ENCODE measurements around the gene CAMK1D. TPM values are rescaled to one million over a fixed set of nuclear protein-coding genes. Genes with fewer than 3 reads are reported as not detected.

Gene CAMK1D
- polyA plus RNA-seq, 1 of the 3 experiments (the other 2 are of a cell fraction) = 4.1 TPM

DNA sequence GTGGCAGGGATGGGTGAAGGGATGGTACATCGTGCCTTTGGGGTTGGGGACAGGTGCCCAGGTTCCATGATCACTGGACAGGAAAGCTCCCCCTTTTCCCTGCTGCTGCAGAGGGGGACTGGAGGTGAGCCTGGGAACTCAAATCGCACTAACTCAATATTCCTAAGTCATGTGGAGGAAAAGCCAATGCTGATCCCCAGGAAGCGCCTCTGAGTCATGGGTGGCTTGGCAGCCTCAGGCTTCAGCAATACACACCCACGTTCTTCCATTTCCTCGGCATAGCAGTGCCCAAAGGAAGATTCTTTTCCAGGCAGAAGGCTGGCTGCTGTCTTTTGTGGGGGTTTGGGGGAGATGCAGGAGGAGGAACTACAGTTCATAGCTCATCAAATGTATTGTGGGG lies 486.4 kb downstream of the CAMK1D start:
- H2AFZ ChIP-seq (ENCODE audit: low read depth) = peak overlapping the region; percentile 68; the same call in 1 of the 2 replicates
- no peaks in the 10 kb centered on the region for H3F3A ChIP-seq (replicated peaks; ENCODE audit: insufficient read depth)
- 0 out of 2 replicates have a peak overlapping the region, but pooled peaks have one; percentile 44 for H3K4me2 ChIP-seq
- no peaks in the 10 kb centered on the region for H3K79me2 ChIP-seq (ENCODE audit: insufficient read depth)
- ChIA-PET POLR2A (no interaction called here), CTCF (interaction anchor here (2.2 kb wide), 1 partner anchor 53 kb away, joined by 5 read pairs; no protein-coding TSS in a partner anchor)
- no peak for DNase-seq
- WGBS (ENCODE audit: low lambda C conversion rate) = 50% methylated on average over 2 of the region's 5 CpGs
- H3K27ac ChIP-seq (ENCODE audit: low read depth in 2 of 2, low read length in 1 of 2) = no peak overlapping the region
- no peak overlapping the region for H3K4me3 ChIP-seq (ENCODE audit: low read depth in 2 of 2, low read length in 1 of 2)
- peaks cover 0 to 15% of the 10 kb centered on the region in 2 experiments; a peak in 2 of 4 replicates for H3K4me1 ChIP-seq (ENCODE audit: control insufficient read depth in 1 of 2, insufficient read depth in 2 of 2, low read depth in 1 of 2, low read length in 1 of 2)
- TF ChIP-seq, protein P1, sequence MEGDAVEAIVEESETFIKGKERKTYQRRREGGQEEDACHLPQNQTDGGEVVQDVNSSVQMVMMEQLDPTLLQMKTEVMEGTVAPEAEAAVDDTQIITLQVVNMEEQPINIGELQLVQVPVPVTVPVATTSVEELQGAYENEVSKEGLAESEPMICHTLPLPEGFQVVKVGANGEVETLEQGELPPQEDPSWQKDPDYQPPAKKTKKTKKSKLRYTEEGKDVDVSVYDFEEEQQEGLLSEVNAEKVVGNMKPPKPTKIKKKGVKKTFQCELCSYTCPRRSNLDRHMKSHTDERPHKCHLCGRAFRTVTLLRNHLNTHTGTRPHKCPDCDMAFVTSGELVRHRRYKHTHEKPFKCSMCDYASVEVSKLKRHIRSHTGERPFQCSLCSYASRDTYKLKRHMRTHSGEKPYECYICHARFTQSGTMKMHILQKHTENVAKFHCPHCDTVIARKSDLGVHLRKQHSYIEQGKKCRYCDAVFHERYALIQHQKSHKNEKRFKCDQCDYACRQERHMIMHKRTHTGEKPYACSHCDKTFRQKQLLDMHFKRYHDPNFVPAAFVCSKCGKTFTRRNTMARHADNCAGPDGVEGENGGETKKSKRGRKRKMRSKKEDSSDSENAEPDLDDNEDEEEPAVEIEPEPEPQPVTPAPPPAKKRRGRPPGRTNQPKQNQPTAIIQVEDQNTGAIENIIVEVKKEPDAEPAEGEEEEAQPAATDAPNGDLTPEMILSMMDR (IDR thresholded peaks at IDR 0.05) = no peak
- TF ChIP-seq IRF3 (IDR thresholded peaks at IDR 0.05; ENCODE audit: low read depth, low read length) (no peak), USF1 (IDR thresholded peaks at IDR 0.05; ENCODE audit: borderline replicate concordance, low read depth) (0 out of 2 replicates have a peak, but pooled peaks have one; percentile 10), MAX (IDR thresholded peaks at IDR 0.05; ENCODE audit: low read depth) (0 out of 2 replicates have a peak, but pooled peaks have one; percentile 45), JUND (IDR thresholded peaks at IDR 0.05) (peak; percentile 32; the same call in 1 of the 2 replicates), FOSL2 (IDR thresholded peaks at IDR 0.05; ENCODE audit: borderline replicate concordance, low read depth) (peak; percentile 70; the same call in 1 of the 2 replicates), TEAD4 (IDR thresholded peaks at IDR 0.05; ENCODE audit: borderline replicate concordance, insufficient read depth) (no peak), NFIC (IDR thresholded peaks at IDR 0.05; ENCODE audit: borderline replicate concordance) (peak; percentile 35; the same call in 1 of the 2 replicates), RAD21 (IDR thresholded peaks at IDR 0.05; ENCODE audit: low read length) (no peak), NRF1 (IDR thresholded peaks at IDR 0.05; ENCODE audit: low read depth, low read length) (no peak)
- H3K36me3 ChIP-seq (replicated peaks in 1 of 2; ENCODE audit: control insufficient read depth in 1 of 2, insufficient read depth in 2 of 2, low read length in 1 of 2) = no peaks in the 10 kb centered on the region
- H3K27me3 ChIP-seq (ENCODE audit: insufficient read depth) = no peaks in the 10 kb centered on the region
- H3K9me3 ChIP-seq = no peaks in the 10 kb centered on the region
- no peak overlapping the region for H3K9ac ChIP-seq
- H3K9me2 ChIP-seq = no peaks in the 10 kb centered on the region
- H4K20me1 ChIP-seq (ENCODE audit: insufficient read depth) = no peaks in the 10 kb centered on the region

- H3K79me2 ChIP-seq (ENCODE audit: insufficient read depth) = no peaks in the 10 kb centered on the region
- no peak overlapping the region for H3K4me3 ChIP-seq (ENCODE audit: low read depth in 2 of 2, low read length in 1 of 2)
- H3K36me3 ChIP-seq (replicated peaks in 1 of 2; ENCODE audit: control insufficient read depth in 1 of 2, insufficient read depth in 2 of 2, low read length in 1 of 2) = no peaks in the 10 kb centered on the region
- no peak for DNase-seq
- no peak overlapping the region for H3K9ac ChIP-seq
- ChIA-PET CTCF (interaction anchor here (1.2 to 2.3 kb wide), 3 partner anchors 16 to 129 kb away, joined by 3 to 5 read pairs (median 4); no protein-coding TSS in a partner anchor), POLR2A (no interaction called here)
- H3K27me3 ChIP-seq (ENCODE audit: insufficient read depth) = no peaks in the 10 kb centered on the region
- TF ChIP-seq POLR2AphosphoS5 (IDR thresholded peaks at IDR 0.05; ENCODE audit: low read depth, low read length) (no peak), EP300 (IDR thresholded peaks at IDR 0.05; ENCODE audit: borderline replicate concordance in 1 of 2, low read depth in 1 of 2, low read length in 1 of 2) (no peak), TCF12 (IDR thresholded peaks at IDR 0.05) (no peak), YY1 (IDR thresholded peaks at IDR 0.05; ENCODE audit: low read depth) (no peak), IRF3 (IDR thresholded peaks at IDR 0.05; ENCODE audit: low read depth, low read length) (no peak), TEAD4 (IDR thresholded peaks at IDR 0.05; ENCODE audit: borderline replicate concordance, insufficient read depth) (no peak), FOXM1 (IDR thresholded peaks at IDR 0.05; ENCODE audit: low read depth) (no peak)
- no peak overlapping the region for H2AFZ ChIP-seq (ENCODE audit: low read depth)
- no peak overlapping the region for H3K4me2 ChIP-seq
- no peaks in the 10 kb centered on the region for H3K9me2 ChIP-seq
- peaks cover 0 to 19% of the 10 kb centered on the region in 2 experiments; a peak in 2 of 4 replicates for H3K4me1 ChIP-seq (ENCODE audit: control insufficient read depth in 1 of 2, insufficient read depth in 2 of 2, low read depth in 1 of 2, low read length in 1 of 2)
- 93% methylated on average over 9 of the region's 9 CpGs for WGBS (ENCODE audit: low lambda C conversion rate)
- no peaks in the 10 kb centered on the region for H4K20me1 ChIP-seq (ENCODE audit: insufficient read depth)
- H3K27ac ChIP-seq (ENCODE audit: low read depth in 2 of 2, low read length in 1 of 2) = no peak overlapping the region
- no peaks in the 10 kb centered on the region for H3F3A ChIP-seq (replicated peaks; ENCODE audit: insufficient read depth)
- H3K9me3 ChIP-seq = no peaks in the 10 kb centered on the region
Observed at GRCh38 chr10:12838366-12838765, 489.0 kb downstream of the CAMK1D start.

Measured in SK-N-SH (cell line).